B cell (primary cell): ENCODE measurements around the gene COL5A1.

ENCODE experiments used
- CTCF ChIP-seq: fragments of 200-600 bp; IDR thresholded peaks from one replicate; pipeline ENCODE4 v1.8.0; 2022; ENCODE audit warnings: antibody characterized with exemption, mild to moderate bottlenecking
- EZH2 ChIP-seq: IDR thresholded peaks from 2 replicates; pipeline ENCODE4 v1.6.1; 2012; ENCODE audit warnings: borderline replicate concordance, low read depth, mild to moderate bottlenecking, moderate library complexity, low read length; ENCODE audit not compliant: insufficient read depth, poor library complexity, severe bottlenecking

- no peak for TF ChIP-seq CTCF
- TF ChIP-seq EZH2 = no peak
Measured at GRCh38 chr9:134848504-134848903, 206.9 kb downstream of the COL5A1 start.
